Activated CD4-positive, alpha-beta T cell treated with anti-CD3 and anti-CD28 coated beads, Interleukin-2, amount 50 U/mL, for 24 hours (primary cell): ENCODE measurements around the gene SH3BP5.

Experiments used
- DNase-seq, 2 donors: peaks; one replicate each; pipeline ENCODE4 v3.0.0-alpha.2; 2020; ENCODE audit warnings: low read depth in 1 of 2, low spot score in 1 of 2

Gene SH3BP5

GRCh38 chr3:15255215-15255614 lies 77.2 kb downstream of the SH3BP5 start:
- DNase-seq = no peak

GRCh38 chr3:15253023-15253697 lies 79.2 kb downstream of the SH3BP5 start:
- DNase-seq = no peak

GRCh38 chr3:15246186-15246585 lies 86.2 kb downstream of the SH3BP5 start:
- no peak for DNase-seq

- DNase-seq = no peak
These were observed 88.4 kb downstream of the SH3BP5 start for GRCh38 chr3:15243822-15244482.

GRCh38 chr3:15241341-15241740 lies 91.0 kb downstream of the SH3BP5 start:
- DNase-seq = no peak

- no peak for DNase-seq
These were observed 103.1 kb downstream of the SH3BP5 start for GRCh38 chr3:15229262-15229661.

- DNase-seq = no peak
These were observed 104.2 kb downstream of the SH3BP5 start for GRCh38 chr3:15228147-15228546.

GRCh38 chr3:15223685-15224572 lies 108.5 kb downstream of the SH3BP5 start:
- no peak for DNase-seq

GRCh38 chr3:15221574-15222217 lies 110.7 kb downstream of the SH3BP5 start:
- no peak for DNase-seq

- DNase-seq = no peak
These were observed 111.7 kb downstream of the SH3BP5 start for GRCh38 chr3:15220661-15221060.

GRCh38 chr3:15220056-15220455 lies 112.3 kb downstream of the SH3BP5 start:
- no peak for DNase-seq

GRCh38 chr3:15218689-15219088 lies 113.7 kb downstream of the SH3BP5 start:
- DNase-seq = no peak

GRCh38 chr3:15217841-15218267 lies 114.5 kb downstream of the SH3BP5 start:
- no peak for DNase-seq

GRCh38 chr3:15217011-15217671 lies 115.2 kb downstream of the SH3BP5 start:
- no peak for DNase-seq

GRCh38 chr3:15216501-15216900 lies 115.9 kb downstream of the SH3BP5 start:
- no peak for DNase-seq

- DNase-seq = no peak
These were observed 116.4 kb downstream of the SH3BP5 start for GRCh38 chr3:15215996-15216395.

- DNase-seq = no peak
These were observed 117.6 kb downstream of the SH3BP5 start for GRCh38 chr3:15214758-15215157.

- DNase-seq = no peak
These were observed 120.4 kb downstream of the SH3BP5 start for GRCh38 chr3:15211937-15212336.

GRCh38 chr3:15207836-15208504 lies 124.4 kb downstream of the SH3BP5 start:
- DNase-seq = no peak
